Measurements from ENCODE around the gene LCE2B. TPM values are rescaled to one million over a fixed set of nuclear protein-coding genes. Genes with fewer than 3 reads are reported as not detected.
"Not testable (repeated sequence)": the region's sequence is repeated elsewhere in the genome, so short reads cannot be mapped to it uniquely, and the experiment has no call there.

The LCE2B gene, protein sequence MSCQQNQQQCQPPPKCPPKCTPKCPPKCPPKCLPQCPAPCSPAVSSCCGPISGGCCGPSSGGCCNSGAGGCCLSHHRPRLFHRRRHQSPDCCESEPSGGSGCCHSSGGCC
- total RNA-seq = not detected
- long read RNA-seq = 0 reads

DNA sequence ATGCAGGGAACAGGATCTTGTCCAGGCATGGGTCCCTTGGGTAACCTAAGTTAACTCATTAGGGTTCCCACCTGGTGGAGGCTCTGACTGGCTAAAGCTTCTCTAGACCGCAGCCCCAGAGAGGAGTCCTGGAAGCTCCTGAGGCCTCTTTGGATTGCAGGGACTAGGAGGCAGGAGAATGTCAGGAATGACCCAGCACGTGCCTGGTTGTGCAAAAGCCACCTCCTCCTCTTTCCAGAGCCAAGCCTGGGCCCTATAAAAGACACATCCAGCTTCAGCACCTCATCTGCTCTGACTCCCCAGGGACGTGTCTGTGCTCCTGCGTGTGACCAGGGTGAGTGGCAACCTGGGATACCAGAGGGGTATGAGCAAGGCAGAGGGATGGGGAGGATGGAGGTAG is at the start of gene LCE2B:
Gene LCE2B (plus strand): TSS at position 301 of the 400 bp plus-strand sequence. CDS start 721 bp downstream, outside the sequence.
- ATAC-seq; DNase-seq; intact Hi-C loops (cut with DNase I, micrococcal nuclease): not testable (repeated sequence)

DNA sequence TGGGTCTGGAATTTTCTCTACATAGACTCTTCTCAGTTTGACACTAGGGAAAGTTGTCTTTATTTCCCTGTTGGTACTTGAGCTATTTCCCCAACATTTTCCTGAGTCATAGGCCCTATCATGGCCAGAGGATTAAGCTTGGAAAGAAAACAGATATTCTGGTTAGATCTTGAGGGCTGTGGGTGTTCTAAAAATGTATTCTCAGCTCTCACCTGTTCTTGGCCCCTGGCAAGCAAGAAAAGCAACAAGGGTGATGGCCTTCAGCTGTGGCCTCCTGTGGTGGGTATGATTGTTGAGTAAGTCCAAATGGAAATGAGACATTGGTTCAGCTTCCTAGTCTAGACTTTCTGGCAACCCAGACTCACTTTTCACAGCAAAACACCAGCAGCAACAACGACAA is 45.6 kb upstream of the LCE2B start:
- intact Hi-C loops (cut with DNase I, micrococcal nuclease) = no loop called here
- no peak for DNase-seq

DNA sequence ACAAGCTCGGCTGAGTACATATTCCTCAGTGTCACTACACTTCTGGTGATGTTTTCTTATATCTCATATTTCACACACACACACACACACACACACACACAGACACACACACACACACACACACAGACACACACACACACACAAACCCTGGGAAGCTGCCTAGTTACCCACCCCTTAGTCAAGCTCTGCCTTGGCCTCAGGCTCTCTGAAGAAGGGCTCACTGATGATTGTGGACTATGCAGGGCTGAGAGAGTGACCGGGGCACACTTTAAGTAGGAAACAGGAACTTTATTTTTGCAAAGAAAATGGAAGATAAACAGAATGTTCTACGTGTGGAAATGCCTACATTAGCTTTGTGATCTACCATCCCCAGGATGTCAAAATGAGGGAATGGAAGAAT is 42.0 kb upstream of the LCE2B start:
- intact Hi-C loops (cut with DNase I, micrococcal nuclease) = no loop called here
- ATAC-seq (no peak), DNase-seq (no peak)

More for the DNA sequence above, 45.6 kb upstream of the LCE2B start:
- ATAC-seq = no peak

DNA sequence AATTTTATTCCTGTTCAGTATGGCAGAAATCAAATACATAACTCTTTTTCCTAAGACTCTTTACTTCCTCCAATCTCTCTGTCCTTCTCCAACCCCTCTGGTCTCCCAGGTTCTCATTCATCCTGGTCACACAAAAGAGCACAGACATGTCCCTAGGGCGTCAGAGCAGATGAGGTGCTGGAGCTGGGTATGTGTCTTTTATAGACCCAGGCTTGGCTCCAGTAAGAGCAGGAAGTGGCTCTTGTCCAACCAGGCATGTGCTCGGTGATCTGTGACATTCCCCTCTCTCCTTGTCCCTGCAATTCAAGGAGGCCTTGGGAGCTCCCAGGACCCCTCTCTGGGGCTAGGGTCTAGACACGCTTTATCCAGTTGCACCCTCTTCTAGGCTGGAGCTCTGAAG is 40.8 kb upstream of the LCE2B start:
- intact Hi-C loops (cut with DNase I, micrococcal nuclease) = no loop called here
- ATAC-seq = no peak
- DNase-seq = no peak

DNA sequence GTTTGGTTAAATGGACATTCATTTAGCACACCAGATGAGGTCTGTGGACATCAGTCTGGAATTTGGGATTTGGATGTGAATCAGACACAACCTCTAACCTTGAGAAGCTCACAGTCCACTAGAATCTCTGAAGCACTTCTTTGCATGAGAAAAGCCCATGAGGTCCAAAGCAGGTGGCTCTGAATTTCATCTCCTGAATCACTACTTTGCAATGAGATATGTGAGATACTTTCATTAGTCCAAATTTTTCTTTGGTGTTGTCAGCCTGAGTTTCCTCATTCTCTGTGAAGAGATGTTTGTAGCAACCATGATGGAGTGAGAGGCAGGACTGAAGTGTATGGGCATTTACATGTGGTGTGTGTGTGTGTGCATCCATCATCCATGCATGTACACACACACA is 39.3 kb upstream of the LCE2B start:
- no peak for DNase-seq
- no peak for ATAC-seq
- intact Hi-C loops (cut with DNase I, micrococcal nuclease) = no loop called here

DNA sequence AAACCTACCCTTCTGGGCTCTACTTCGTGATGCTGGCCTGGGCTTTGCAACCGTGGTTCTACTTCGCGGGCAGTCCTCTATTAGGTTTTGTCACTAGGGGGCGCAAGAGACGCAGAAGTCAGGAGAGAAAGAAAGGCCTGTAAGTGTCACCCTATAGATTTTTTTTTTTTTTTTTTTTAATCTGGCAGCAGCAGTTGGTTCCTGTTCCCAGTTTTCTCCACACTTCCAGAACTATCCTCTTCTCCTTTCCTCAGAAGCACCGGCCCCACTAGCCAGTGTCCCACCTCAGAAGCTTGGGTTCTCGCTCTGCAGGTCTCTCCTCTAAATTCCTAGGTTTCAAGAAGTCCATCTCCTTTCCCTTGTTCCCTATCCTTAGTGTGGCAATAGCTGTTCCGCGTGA is 31.8 kb upstream of the LCE2B start:
- peak in 1 of 2 donors; percentile 46 for DNase-seq
- peak; percentile 48 for ATAC-seq
- intact Hi-C loops (cut with DNase I, micrococcal nuclease) = no loop called here

DNA sequence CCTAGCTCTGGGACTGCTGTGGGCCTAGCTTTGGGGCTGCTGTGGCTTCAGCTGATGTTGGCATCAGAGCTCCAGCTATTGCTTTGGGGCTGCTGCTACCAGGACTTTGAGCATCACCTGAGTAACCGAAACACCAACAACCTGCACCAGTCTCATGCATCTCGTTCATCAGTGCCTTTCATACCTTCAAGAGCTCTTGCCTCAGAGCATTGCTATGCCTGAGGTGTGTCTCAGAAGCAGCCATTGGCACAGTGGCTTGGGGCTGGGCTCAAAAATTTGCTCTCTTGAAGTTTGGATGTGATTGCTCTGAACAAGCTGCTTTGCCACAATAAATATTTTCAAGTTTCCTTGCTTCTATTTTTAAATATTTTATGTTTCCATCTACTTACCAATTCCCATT is 29.5 kb upstream of the LCE2B start:
- DNase-seq = no peak
- ATAC-seq = no peak
- intact Hi-C loops (cut with DNase I, micrococcal nuclease) = no loop called here

DNA sequence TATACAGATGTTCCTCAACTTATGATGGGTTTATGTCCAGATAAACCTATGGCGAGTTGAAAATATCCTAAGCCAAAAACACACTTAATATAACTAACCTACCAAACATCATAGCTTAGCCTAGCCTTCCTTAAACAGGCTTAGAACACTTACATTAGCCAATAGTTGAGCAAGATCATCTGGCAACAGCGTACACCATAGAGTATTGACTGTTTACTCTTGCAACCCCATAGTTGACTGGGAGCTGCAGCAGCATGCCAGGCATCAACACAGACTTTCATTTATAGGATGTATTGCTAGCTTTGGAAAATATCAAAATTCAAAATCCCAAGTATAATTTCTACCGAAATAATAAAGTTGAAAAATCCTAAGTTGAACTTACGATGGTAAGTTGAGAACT is 28.2 kb upstream of the LCE2B start:
- ATAC-seq (no peak), DNase-seq (no peak)
- intact Hi-C loops (cut with DNase I, micrococcal nuclease) = no loop called here

DNA sequence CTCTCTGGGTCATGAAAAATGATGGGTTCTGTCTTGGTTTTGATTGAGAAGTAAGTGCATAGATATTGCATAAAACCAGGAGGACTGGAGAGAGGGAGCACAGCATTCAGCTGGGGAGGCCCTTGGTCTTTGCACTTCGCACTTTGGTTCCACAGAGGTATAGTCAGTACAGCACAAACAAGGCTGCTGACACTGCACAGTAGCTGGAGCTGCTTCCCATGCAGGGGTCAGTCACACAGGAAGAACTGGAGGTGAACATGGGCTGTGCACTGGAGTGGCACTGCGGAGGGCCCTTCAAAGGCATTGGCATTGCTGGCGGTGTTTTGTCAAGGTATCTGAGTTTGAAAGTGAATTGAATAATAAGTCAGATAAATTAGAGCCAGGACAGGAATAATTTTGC is 27.3 kb upstream of the LCE2B start:
- intact Hi-C loops (cut with DNase I, micrococcal nuclease) = no loop called here
- ATAC-seq = no peak
- DNase-seq = no peak

DNA sequence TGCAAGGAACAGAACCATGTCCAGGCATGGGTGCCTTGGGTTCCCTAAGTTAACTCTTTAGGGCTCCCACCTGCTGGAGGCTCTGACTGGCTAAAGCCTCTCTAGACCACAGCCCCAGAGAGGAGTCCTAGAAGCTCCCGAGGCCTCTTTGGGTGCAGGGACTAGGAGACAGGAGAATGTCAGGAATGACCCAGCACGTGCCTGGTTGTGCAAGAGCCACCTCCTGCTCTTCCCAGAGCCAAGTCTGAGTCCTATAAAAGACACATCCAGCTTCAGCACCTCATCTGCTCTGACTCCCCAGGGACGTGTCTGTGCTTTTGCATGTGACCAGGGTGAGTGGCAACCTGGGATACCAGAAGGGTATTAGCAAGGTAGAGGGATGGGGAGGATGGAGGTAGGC is 22.8 kb upstream of the LCE2B start, which contains the start of gene LCE2D:
Gene LCE2D (plus strand): TSS at position 283 of the 400 bp plus-strand sequence. CDS start 726 bp downstream, outside the sequence.
- intact Hi-C loops (cut with DNase I, micrococcal nuclease) = no loop called here

DNA sequence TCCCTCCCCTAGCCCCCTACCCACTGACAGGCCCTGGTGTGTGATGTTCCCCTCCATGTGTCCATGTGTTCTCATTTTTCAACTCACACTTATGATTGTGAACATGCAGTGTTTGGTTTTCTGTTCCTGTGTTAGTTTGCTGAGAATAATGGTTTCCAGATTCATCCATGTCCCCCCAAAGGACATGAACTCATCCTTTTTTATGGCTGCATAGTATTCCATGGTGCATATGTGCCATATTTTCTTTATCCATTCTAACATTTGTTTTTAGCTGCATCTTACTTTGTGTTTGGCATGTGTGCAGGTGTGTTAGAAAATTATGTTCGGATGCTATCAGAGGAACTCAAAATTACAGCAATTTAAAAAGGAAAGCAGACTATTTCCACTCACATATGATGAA is 19.8 kb upstream of the LCE2B start:
- intact Hi-C loops (cut with DNase I, micrococcal nuclease); DNase-seq; ATAC-seq: not testable (repeated sequence)

More for the DNA sequence above, 22.8 kb upstream of the LCE2B start, which contains the start of gene LCE2D:
- no peak for ATAC-seq
- DNase-seq = no peak

DNA sequence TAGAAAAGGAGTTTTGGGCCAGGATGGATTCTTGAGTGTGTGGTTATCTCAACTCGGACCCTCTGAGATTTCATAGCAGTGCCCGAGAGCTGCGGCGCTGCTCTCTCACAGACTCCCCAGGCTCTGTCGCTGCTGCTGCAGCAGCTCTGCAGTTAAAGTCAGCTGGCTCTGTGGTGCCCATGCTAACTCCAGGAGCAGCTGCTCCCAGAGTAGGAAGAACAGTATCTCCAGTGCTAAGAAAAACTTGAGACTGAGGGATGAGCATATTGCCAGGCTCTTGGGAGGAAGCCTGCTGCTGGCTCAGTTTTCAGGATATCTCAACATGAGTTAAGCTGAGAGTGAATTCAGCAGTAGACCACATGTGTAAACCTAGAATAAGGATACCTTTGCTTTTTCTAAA is 18.3 kb upstream of the LCE2B start:
- intact Hi-C loops (cut with DNase I, micrococcal nuclease) = no loop called here
- ATAC-seq = no peak
- DNase-seq = no peak

DNA sequence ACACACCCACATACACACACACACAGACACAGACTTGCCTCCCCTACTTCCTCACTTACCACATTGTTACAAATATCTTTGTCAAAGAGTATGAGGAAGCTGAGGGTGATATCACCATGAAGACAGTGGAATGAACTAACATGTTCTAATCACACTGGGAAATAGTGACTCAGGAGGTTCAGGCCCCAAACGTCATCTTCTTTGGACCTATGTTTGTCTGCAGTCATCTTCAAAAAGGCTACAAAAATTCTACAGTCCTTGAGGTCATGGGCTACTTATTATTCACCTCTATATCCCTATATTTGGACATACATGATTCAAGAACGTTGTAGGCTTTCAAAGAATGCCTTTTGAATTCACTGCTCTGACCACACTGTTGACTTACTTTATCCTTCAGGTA is 12.9 kb upstream of the LCE2B start:
- no peak for DNase-seq
- no peak for ATAC-seq
- intact Hi-C loops (cut with DNase I, micrococcal nuclease) = no loop called here

DNA sequence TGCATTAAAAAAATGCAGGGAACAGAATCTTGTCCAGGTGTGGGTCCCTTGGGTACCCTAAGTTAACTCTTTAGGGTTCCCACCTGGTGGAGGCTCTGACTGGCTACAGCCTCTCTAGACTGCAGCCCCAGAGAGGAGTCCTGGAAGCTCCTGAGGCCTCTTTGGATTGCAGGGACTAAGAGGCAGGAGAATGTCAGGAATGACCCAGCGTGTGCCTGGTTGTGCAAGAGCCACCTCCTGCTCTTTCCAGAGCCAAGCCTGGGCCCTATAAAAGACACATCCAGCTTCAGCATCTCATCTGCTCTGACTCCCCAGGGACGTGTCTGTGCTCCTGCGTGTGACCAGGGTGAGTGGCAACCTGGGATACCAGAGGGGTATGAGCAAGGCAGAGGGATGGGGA is 10.9 kb upstream of the LCE2B start, which contains the start of gene LCE2C:
Gene LCE2C (plus strand): TSS at position 297 of the 400 bp plus-strand sequence. CDS start 737 bp downstream, outside the sequence.
- ATAC-seq; intact Hi-C loops (cut with DNase I, micrococcal nuclease); DNase-seq: not testable (repeated sequence)

DNA sequence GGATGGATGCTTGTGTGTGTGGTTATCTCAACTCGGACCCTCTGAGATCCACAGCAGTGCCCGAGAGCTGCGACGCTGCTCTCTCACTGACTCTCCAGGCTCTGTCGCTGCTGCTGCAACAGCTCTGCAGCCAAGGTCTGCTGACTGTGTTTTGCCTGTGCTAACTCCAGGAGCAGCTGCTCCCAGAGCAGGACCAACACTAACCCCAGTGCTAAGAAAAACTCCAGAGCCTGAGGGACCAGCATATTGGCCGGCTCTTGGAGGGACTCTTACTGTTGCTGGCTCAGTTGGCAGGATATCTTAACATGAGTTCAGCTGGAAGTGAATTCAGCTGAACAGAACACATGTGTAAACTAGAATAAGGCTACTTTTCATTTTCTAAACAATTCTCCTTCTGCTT is 6.5 kb upstream of the LCE2B start:
- DNase-seq = no peak
- intact Hi-C loops (cut with DNase I, micrococcal nuclease) = no loop called here
- ATAC-seq = no peak

DNA sequence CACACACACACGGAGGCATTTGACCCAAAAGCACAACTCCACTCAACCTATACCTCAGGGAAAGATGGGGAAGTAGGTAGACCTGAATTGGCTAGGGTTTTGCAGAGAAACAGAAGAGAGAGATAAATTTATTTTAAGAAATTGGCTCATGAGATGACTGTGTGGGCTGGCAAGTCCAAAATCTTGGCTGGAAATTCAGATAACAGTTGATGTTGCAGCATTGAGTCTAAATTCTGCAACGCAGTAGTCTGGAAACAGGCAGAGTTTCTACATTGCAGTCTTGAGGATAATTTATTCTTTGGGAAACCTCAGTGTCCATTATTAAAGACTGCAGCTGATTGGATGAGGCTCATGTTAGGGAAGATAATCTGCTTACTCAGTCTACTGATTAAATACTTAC is 4.3 kb upstream of the LCE2B start:
- no peak for DNase-seq

DNA sequence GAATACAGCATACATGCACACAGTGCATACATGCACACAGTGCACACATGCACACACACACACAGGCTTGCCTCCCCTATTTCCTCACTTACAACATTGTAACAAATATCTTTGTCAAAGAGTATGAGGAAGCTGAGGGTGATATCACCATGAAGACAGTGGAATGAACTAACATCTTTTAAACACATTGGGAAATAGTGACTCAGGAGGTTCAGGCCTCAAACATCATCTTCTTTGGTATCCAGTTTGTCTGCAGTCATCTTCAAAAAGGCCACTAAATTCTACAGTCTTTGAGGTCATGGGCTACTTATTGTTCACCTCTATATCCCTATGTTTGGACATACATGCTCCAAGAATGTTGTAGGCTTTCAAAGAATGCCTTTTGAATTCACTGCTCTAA is 2.1 kb upstream of the LCE2B start:
- intact Hi-C loops (cut with DNase I, micrococcal nuclease) = no loop called here
- ATAC-seq (no peak), DNase-seq (no peak)

More for the DNA sequence above, 4.3 kb upstream of the LCE2B start:
- ATAC-seq = no peak
- intact Hi-C loops (cut with DNase I, micrococcal nuclease) = no loop called here

DNA sequence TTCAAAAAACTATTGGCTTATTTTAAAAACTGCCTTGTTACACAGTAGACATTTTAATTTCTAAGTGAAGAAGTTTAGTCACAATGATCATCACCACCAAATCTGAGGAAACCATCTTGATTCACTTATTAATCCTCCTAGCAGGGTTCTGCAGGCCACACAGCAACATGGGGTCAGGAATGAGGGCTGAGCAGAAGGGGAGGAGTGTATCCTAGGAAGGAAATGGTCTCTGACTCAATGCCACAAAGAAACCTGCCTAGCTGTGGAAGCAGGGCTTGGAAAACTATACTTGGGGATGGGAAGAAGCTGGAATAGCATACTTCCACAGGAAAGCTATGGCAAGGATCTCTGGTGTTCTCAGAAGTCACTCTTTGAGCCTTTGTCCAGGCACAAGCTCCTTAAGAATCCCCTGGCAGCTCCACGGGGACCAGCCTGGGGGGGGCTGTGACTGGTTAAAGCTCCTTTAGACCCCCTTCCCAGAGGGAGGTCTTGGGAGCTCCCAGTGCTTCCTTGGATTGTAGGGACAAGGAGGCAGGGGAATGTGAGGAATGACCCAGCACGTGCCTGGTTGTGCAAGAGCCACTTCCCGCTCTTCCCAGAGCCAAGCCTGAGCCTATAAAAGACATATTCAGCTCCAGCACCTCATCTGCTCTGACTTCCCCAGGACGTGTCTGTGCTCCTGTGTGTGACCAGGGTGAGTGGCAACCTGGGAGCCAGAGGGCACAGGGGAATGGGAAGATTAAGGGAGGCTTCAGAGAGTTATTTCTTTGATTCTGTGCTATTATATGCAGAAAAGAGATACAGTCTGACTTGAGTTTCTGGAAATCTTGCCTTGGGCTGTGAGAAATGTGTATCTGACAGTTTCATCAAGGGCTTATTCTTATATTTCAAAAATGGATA is 12.0 kb downstream of the LCE2B start, which contains the start of gene LCE2A:
Gene LCE2A (plus strand): TSS at position 645 of the 900 bp plus-strand sequence. CDS start 557 bp downstream, outside the sequence.
- DNase-seq (no peak), ATAC-seq (no peak)
- intact Hi-C loops (cut with DNase I, micrococcal nuclease) = no loop called here

DNA sequence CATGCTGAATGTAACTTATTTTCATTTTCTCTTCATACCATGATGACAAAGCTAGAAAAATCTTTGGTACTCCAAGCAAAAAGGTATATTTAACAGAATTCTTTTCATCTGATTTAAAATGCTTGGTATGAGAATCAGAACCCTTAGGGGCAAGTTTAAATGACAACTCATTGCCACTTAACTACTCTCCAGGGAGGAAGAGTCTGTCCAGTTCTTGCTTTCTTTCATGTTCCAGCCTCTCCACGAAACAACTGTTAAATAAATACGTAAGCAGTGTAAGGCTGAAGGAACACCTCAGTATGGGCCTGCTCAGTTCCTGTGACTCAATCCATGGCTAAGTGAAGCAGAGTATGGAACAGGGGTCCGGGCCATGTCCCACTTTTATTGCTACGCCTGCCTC is 13.8 kb downstream of the LCE2B start:
- intact Hi-C loops (cut with DNase I, micrococcal nuclease) = no loop called here
- ATAC-seq (no peak), DNase-seq (no peak)

DNA sequence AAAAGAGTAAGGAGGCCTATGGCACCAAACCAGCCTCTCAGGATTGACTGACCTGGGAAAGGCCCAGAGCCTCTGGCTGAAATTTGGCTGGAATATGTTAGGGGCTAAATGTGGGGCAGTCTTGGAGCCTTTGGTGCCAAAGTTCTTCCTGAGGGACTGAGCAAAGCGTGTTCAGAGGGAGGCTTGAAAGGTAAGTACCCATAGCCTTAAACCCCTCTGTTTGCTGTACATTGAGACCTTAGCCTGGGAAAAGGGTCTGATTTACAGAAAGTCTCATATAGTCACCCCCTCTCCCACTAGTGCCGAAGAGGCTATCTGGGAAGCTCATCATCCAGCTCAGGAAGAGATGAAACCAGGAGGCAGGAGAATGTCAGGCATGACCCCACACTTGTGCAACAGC is 21.9 kb downstream of the LCE2B start, which contains the start of gene LCE4A:
Gene LCE4A (plus strand): TSS at position 301 of the 400 bp plus-strand sequence. CDS start 916 bp downstream, outside the sequence.
- intact Hi-C loops (cut with DNase I, micrococcal nuclease) = no loop called here
- no peak for DNase-seq
- no peak for ATAC-seq

Data from left colon (tissue), 2 donors.